Hematopoietic multipotent progenitor cell treated with erythropoietin and hydrocortisone succinate and interleukin-3 and kit ligand, for 6 days (in vitro differentiated cells): Measurements from ENCODE around the gene DPP6.
A peak's percentile ranks its signal among the peaks of the same experiment; 100 is the strongest.

Experiments
- DNase-seq: peaks from one replicate; pipeline ENCODE4 v3.0.0-alpha.2; 2015

DPP6 gene

GRCh38 chr7:154345093-154345492 lies 292.9 kb downstream of the DPP6 start:
- no peak for DNase-seq

GRCh38 chr7:154347700-154348266 lies 295.6 kb downstream of the DPP6 start:
- DNase-seq = no peak

GRCh38 chr7:154350892-154351291 lies 298.7 kb downstream of the DPP6 start:
- no peak for DNase-seq

- no peak for DNase-seq
Measured at GRCh38 chr7:154353355-154353767, 301.2 kb downstream of the DPP6 start.

- DNase-seq = no peak
Measured at GRCh38 chr7:154364170-154364569, 312.0 kb downstream of the DPP6 start.

GRCh38 chr7:154371424-154371823 lies 319.2 kb downstream of the DPP6 start:
- DNase-seq = no peak

GRCh38 chr7:154372011-154372601 lies 319.9 kb downstream of the DPP6 start:
- DNase-seq = no peak

GRCh38 chr7:154373956-154374355 lies 321.8 kb downstream of the DPP6 start:
- no peak for DNase-seq

- no peak for DNase-seq
Measured at GRCh38 chr7:154375956-154376355, 323.8 kb downstream of the DPP6 start.

- DNase-seq = no peak
Measured at GRCh38 chr7:154380771-154381170, 328.6 kb downstream of the DPP6 start.

GRCh38 chr7:154383045-154383444 lies 330.8 kb downstream of the DPP6 start:
- DNase-seq = no peak

GRCh38 chr7:154385214-154385613 lies 333.0 kb downstream of the DPP6 start:
- DNase-seq = no peak

- DNase-seq = no peak
Measured at GRCh38 chr7:154387252-154387651, 335.1 kb downstream of the DPP6 start.

GRCh38 chr7:154388412-154388811 lies 336.2 kb downstream of the DPP6 start:
- DNase-seq = no peak

GRCh38 chr7:154388999-154389398 lies 336.8 kb downstream of the DPP6 start:
- DNase-seq = no peak

GRCh38 chr7:154390961-154391360 lies 338.8 kb downstream of the DPP6 start:
- DNase-seq = no peak

GRCh38 chr7:154394804-154395203 lies 342.6 kb downstream of the DPP6 start:
- DNase-seq = no peak

GRCh38 chr7:154406312-154406711 lies 354.1 kb downstream of the DPP6 start:
- no peak for DNase-seq

GRCh38 chr7:154409703-154410311 lies 357.6 kb downstream of the DPP6 start:
- DNase-seq = peak; percentile 46

GRCh38 chr7:154412105-154412504 lies 359.9 kb downstream of the DPP6 start:
- no peak for DNase-seq

- DNase-seq = no peak
Measured at GRCh38 chr7:154415709-154416399, 363.7 kb downstream of the DPP6 start.

GRCh38 chr7:154416714-154417113 lies 364.5 kb downstream of the DPP6 start:
- DNase-seq = no peak

- DNase-seq = no peak
Measured at GRCh38 chr7:154419344-154419743, 367.1 kb downstream of the DPP6 start.

GRCh38 chr7:154423231-154423630 lies 371.0 kb downstream of the DPP6 start:
- DNase-seq = no peak
